ENCODE measurements around the gene MXRA7. TPM values are rescaled to one million over a fixed set of nuclear protein-coding genes. Genes with fewer than 3 reads are reported as not detected.

Gene MXRA7
- total RNA-seq, 1 experiment from 2014 or later, result 77.9 TPM

DNA sequence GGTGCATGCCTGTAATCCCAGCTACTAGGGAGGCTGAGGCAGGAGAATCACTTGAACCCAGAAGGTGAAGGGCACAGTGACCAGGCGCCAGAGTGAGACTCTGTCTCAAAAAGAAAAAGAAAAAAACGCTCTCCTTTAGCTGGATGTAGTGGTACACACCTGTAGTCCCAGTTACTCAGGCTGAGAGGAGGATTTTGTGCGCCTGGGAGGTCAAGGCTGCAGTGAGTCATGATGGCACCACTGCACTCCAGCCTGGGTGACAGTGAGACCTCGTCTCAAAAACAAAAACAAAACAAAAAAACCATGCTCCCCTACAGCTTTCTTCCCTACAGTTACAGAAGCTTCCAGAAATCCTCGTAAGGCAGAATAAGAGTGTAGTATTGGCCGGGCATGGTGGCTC is 34.1 kb downstream of the MXRA7 start:
- in situ Hi-C loops (cut with HindIII; ENCODE audit: low pct_unique_long_range_greater_than_20kb, low sequenced_read_pairs), result no loop called here

GRCh38 chr17:76675648-76676047 is 35.1 kb downstream of the MXRA7 start:
- no peaks in the 10 kb centered on the region for H3K9me3 ChIP-seq (ENCODE audit: control insufficient read depth, insufficient read depth, low read depth, low read length)
- intact Hi-C loops (cut with micrococcal nuclease; ENCODE audit: unreplicated experiment), result no loop called here
- H3K27ac ChIP-seq (ENCODE audit: low read length), result no peak overlapping the region
- POLR2A ChIA-PET, result interaction anchor here (0.6 kb wide), 1 partner anchor 113 kb away, joined by 5 read pairs; no protein-coding TSS in a partner anchor
- peaks cover 22% of the 10 kb centered on the region for H3K4me1 ChIP-seq (ENCODE audit: control insufficient read depth, insufficient read depth, low read length)
- in situ Hi-C loops (cut with HindIII; ENCODE audit: low pct_unique_long_range_greater_than_20kb, low sequenced_read_pairs), result no loop called here
- no peaks in the 10 kb centered on the region for H3K27me3 ChIP-seq (ENCODE audit: control insufficient read depth, insufficient read depth, low read length)
- TF ChIP-seq CTCF (IDR thresholded peaks at IDR 0.05) (no peak), POLR2AphosphoS5 (IDR thresholded peaks at IDR 0.05; ENCODE audit: low read depth, low read length) (no peak), SIN3A (IDR thresholded peaks at IDR 0.05; ENCODE audit: borderline replicate concordance, insufficient read depth, low read depth, low read length) (no peak), TCF7L2 (IDR thresholded peaks at IDR 0.05; ENCODE audit: low read depth, low read length) (no peak)
- TF ChIP-seq, protein P1, sequence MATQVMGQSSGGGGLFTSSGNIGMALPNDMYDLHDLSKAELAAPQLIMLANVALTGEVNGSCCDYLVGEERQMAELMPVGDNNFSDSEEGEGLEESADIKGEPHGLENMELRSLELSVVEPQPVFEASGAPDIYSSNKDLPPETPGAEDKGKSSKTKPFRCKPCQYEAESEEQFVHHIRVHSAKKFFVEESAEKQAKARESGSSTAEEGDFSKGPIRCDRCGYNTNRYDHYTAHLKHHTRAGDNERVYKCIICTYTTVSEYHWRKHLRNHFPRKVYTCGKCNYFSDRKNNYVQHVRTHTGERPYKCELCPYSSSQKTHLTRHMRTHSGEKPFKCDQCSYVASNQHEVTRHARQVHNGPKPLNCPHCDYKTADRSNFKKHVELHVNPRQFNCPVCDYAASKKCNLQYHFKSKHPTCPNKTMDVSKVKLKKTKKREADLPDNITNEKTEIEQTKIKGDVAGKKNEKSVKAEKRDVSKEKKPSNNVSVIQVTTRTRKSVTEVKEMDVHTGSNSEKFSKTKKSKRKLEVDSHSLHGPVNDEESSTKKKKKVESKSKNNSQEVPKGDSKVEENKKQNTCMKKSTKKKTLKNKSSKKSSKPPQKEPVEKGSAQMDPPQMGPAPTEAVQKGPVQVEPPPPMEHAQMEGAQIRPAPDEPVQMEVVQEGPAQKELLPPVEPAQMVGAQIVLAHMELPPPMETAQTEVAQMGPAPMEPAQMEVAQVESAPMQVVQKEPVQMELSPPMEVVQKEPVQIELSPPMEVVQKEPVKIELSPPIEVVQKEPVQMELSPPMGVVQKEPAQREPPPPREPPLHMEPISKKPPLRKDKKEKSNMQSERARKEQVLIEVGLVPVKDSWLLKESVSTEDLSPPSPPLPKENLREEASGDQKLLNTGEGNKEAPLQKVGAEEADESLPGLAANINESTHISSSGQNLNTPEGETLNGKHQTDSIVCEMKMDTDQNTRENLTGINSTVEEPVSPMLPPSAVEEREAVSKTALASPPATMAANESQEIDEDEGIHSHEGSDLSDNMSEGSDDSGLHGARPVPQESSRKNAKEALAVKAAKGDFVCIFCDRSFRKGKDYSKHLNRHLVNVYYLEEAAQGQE (IDR thresholded peaks at IDR 0.05; ENCODE audit: insufficient read depth in 1 of 2, low read depth in 2 of 2, low read length in 1 of 2), result no peak
- no TSS peak for BruUV-seq (replicated peaks)
- no peak overlapping the region for H3K4me3 ChIP-seq (ENCODE audit: low read depth in 2 of 2, low read length in 2 of 2)
- H3K36me3 ChIP-seq (ENCODE audit: control insufficient read depth, insufficient read depth, low read length), result peaks cover 2% of the 10 kb centered on the region; the same call in 1 of the 2 replicates
- CTCF ChIA-PET, result no interaction called here
- DNase-seq (ENCODE audit: low read depth, low spot score) (no peak), ATAC-seq (no peak)

More for the DNA sequence above, 34.1 kb downstream of the MXRA7 start:
- intact Hi-C loops (cut with micrococcal nuclease; ENCODE audit: unreplicated experiment), result no loop called here
- no peak overlapping the region for H3K27ac ChIP-seq (ENCODE audit: low read length)
- BruUV-seq (replicated peaks), result no TSS peak
- POLR2A ChIA-PET, result no interaction called here
- H3K9me3 ChIP-seq (ENCODE audit: control insufficient read depth, insufficient read depth, low read depth, low read length), result no peaks in the 10 kb centered on the region
- H3K36me3 ChIP-seq (ENCODE audit: control insufficient read depth, insufficient read depth, low read length), result peaks cover 2% of the 10 kb centered on the region; the same call in 1 of the 2 replicates
- H3K4me1 ChIP-seq (ENCODE audit: control insufficient read depth, insufficient read depth, low read length), result peaks cover 18% of the 10 kb centered on the region
- no peak overlapping the region for H3K4me3 ChIP-seq (ENCODE audit: low read depth in 2 of 2, low read length in 2 of 2)
- CTCF ChIA-PET, result no interaction called here
- no peak for ATAC-seq
- H3K27me3 ChIP-seq (ENCODE audit: control insufficient read depth, insufficient read depth, low read length), result no peaks in the 10 kb centered on the region
- no peak for DNase-seq (ENCODE audit: low read depth, low spot score)
- TF ChIP-seq TCF7L2 (IDR thresholded peaks at IDR 0.05; ENCODE audit: low read depth, low read length) (no peak), POLR2AphosphoS5 (IDR thresholded peaks at IDR 0.05; ENCODE audit: low read depth, low read length) (no peak)

DNA sequence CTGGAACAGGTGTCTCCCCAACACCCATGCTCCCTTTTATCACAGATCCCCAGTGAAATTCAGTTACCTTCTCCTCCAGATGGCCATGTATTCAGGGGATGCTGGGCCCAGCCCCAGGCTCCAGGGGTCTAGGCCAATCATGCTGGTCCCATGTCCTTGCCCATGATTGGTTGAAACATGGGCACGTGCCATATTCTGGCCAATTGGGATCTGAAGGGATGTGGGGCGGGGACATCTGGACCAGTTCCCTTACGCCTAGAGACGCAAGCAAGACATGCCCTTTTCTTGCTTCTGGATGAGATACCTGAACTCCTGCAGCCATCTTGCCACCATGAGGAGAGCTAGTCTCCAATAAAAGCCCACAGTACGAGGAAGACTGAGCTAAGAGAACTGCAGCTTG is 36.2 kb downstream of the MXRA7 start:
- Histone ChIP-seq H3K27me3 (ENCODE audit: control insufficient read depth, insufficient read depth, low read length) (no peaks in the 10 kb centered on the region), H3K4me1 (ENCODE audit: control insufficient read depth, insufficient read depth, low read length) (peaks cover 26% of the 10 kb centered on the region), H3K4me3 (ENCODE audit: low read depth in 2 of 2, low read length in 2 of 2) (no peak overlapping the region), H3K36me3 (ENCODE audit: control insufficient read depth, insufficient read depth, low read length) (peaks cover 2% of the 10 kb centered on the region; the same call in 1 of the 2 replicates), H3K27ac (ENCODE audit: low read length) (no peak overlapping the region), H3K9me3 (ENCODE audit: control insufficient read depth, insufficient read depth, low read depth, low read length) (no peaks in the 10 kb centered on the region)
- in situ Hi-C loops (cut with HindIII; ENCODE audit: low pct_unique_long_range_greater_than_20kb, low sequenced_read_pairs), result no loop called here
- intact Hi-C loops (cut with micrococcal nuclease; ENCODE audit: unreplicated experiment), result no loop called here
- no peak for DNase-seq (ENCODE audit: low read depth, low spot score)
- BruUV-seq (replicated peaks), result no TSS peak
- no peak for ATAC-seq
- ChIA-PET CTCF (interaction anchor here (0.7 kb wide), 1 partner anchor 172 kb away, joined by 3 read pairs; no protein-coding TSS in a partner anchor), POLR2A (interaction anchor here (0.5 to 0.9 kb wide), 2 partner anchors 46 to 103 kb away, joined by 3 to 7 read pairs; no protein-coding TSS in a partner anchor)
- TF ChIP-seq SIN3A (IDR thresholded peaks at IDR 0.05; ENCODE audit: borderline replicate concordance, insufficient read depth, low read depth, low read length) (no peak), CTCF (IDR thresholded peaks at IDR 0.05) (no peak), TCF7L2 (IDR thresholded peaks at IDR 0.05; ENCODE audit: low read depth, low read length) (no peak), POLR2AphosphoS5 (IDR thresholded peaks at IDR 0.05; ENCODE audit: low read depth, low read length) (no peak)
- TF ChIP-seq, protein P1 (IDR thresholded peaks at IDR 0.05; ENCODE audit: insufficient read depth in 1 of 2, low read depth in 2 of 2, low read length in 1 of 2), result no peak

Data from Panc1 (cell line).